HG03439 (cell line): ENCODE results near the gene BEST3.
"Not testable (repeated sequence)": the region's sequence is repeated elsewhere in the genome, so short reads cannot be mapped to it uniquely, and the experiment has no call there.

Experiments used
- ATAC-seq: cut with Tn5 transposase; IDR thresholded peaks from one replicate; pipeline ENCODE4 v1.9.1; 2021; ENCODE audit warnings: mild to moderate bottlenecking, moderate library complexity; ENCODE audit not compliant: unreplicated experiment

BEST3 gene

DNA sequence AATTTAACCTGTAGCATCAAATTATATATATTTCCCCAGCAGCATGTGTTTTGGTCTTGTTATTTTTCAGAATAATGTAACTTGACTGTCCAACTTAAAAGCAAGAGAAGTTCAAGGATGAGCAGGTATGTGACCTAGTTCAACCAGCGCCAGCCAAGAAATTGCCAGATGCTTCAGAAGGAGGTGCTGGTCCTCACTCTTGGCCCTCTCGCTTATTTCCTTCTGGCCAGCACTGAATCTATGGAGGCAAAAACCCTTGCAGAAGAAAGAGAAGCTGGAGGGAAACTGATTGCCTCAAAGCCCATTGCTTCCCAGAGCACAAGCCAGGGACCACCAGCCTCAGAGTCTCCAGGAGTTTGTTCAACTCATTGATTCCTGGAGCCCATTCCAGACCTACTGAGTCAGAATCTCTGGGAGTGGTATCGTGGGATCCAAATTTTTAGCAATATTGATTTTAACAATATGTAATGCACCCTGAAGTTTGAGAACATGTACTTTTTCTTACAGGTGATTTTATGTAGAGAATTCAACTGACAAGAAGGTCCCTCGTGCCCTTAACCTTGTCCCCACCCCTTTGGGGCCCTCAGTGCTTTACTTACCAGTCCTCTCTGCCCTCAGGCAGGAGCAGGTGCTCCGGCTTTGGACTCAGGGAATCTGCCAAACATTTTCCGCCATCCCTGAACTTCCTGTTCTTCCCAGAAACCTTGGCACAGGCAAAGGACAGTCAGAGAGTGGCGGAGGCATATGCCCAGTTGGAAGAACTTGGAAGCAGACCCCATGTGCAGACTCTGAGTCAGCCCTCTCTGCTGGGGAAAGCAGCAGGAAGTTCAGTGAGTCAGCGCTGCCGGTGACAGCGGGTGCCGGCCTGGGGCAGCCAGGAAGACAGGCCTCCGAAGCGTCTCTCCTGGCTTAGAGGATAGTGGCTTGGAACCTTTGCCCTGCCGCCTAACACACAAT lies 10.4 kb downstream of the BEST3 start:
- no peak for ATAC-seq

DNA sequence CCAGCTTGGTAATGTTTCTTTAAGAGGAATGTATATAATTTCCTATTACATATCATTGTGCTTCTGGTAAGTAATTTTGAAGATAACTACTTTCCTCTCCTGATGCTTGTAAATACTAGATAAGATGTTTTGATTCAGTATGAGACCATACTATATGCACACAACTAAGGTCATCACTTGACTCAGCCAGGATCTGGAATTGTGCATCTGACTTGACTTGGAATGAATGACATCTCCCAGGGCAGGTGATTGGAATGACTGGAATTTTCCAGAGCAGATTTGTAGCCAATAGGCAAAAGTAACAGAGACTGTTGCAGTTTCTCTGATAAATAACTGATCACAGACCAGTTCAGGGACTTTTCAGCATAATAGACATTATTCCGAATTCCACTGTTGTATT lies 11.1 kb downstream of the BEST3 start:
- no peak for ATAC-seq

- no peak for ATAC-seq
These were observed 11.7 kb downstream of the BEST3 start for GRCh38 chr12:69687390-69687789.

GRCh38 chr12:69686731-69687130 lies 12.4 kb downstream of the BEST3 start:
- no peak for ATAC-seq

DNA sequence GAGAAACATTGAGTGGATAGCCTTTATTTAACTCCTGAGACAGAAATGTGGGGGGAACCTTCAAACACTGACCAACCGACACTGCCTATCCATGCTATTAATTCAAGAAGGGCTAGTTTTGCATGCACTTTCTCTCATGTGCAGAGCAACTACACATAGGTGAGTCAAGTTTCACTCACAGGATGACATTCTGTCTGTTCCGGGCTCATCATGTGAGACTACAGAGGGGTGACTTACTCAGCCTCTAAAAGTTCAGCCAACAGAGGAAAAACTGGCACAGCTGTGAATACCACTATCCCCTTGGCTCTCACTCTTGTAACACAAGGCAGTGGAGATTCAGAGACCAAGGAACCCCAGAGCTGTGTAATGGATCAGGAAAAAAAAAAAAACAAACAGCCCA lies 13.3 kb downstream of the BEST3 start:
- no peak for ATAC-seq

DNA sequence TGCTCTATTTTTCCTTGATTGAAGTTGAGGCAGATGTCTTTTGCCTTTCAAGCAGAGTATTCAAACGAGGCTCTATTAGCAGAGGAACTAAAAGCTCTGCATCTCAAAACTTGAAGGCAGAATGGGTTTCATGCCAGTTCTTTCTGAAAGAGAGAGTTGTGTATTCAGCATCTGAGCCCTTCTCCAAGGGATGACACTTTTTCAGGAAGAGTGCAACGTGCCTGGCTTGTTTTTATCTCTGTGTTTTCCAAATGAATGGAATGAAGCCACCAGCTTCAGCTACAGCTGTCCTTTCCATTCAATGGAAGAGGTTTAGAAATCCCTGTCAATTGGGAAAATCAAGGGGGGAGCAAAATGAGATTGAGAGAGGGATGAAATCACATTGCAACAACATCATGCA lies 14.6 kb downstream of the BEST3 start:
- ATAC-seq, result no peak

DNA sequence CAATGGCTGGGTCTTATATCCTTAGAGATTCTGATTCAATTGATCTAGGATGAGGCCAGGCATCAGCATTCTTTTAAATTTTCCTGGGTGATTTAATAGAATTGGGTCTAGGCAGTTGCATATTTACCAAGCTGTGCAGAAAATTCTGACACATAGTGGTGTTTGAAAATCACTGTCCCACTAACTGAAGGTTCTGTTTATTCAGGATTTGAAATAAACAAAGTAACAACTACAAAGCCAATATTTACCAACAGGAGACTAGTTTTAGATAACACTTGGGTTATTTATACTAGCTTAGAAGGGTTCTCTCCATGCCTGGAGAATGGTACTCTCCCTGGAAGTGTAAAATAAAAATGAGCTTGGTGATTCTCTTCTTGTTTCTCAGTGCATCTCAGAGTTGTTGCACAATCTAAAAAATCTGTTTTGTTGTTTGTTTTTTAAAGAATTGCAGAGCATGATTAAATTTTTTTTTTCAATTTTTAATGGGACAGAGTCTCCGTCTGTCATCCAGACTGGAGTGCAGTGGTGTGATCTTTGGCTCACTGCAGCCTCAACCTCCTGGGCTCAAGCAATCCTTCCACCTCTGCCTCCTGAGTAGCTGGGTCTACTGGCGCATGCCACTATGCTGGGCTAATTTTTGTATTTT lies 16.9 kb downstream of the BEST3 start:
- ATAC-seq, result no peak

DNA sequence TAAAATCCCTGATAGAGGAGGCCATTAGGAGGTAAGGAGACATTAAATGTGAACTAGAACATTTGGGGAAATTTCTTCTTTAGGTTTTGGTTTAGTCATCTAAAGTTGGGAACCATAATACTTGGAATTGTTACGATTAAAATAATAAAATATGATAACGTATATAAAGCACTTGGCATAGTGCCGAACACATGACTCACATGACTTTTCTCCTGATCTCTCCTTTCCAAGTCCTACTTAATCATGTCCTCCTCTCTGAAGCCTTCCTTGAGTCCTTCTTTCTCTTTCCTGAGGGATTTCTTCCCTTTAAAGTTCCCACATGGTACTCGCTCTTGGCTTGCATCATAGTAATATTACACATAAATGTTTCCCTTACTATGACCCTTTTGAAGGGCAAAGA lies 20.0 kb downstream of the BEST3 start:
- no peak for ATAC-seq

DNA sequence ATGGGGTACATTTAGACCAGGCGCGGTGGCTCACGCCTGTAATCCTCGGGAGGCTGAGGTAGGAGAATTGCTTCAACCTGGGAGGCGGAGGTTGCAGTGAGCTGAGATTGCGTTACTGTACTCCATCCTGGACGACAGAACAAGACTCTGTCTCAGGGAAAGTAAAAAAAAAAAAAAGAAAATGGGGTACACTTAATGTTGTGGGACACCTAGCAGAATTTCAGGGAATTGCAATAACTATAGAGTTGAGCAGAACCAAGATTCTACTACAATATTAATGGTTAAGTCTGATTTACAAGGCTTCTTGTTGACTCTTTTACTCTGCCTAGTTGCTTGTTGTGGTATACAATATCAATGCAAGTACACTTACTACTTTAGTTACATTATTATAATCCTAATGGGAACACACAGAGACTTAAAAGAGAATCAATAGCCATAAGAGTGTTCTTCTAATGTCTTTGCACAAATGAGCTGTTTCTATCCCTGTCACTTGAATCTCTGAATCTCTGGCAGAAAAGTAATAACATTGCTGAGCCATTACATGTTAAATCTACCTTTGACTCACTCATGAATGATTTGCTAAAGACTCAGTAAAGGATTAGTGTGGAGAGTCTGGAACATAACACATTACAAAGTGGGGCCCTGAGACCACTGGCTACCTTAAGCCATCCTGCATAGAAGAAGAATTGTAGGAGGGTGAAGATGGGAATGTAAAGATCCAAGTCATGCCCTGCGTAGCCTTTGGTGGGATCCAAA lies 22.7 kb downstream of the BEST3 start:
- ATAC-seq, result no peak

GRCh38 chr12:69672195-69672594 lies 26.9 kb downstream of the BEST3 start:
- no peak for ATAC-seq

DNA sequence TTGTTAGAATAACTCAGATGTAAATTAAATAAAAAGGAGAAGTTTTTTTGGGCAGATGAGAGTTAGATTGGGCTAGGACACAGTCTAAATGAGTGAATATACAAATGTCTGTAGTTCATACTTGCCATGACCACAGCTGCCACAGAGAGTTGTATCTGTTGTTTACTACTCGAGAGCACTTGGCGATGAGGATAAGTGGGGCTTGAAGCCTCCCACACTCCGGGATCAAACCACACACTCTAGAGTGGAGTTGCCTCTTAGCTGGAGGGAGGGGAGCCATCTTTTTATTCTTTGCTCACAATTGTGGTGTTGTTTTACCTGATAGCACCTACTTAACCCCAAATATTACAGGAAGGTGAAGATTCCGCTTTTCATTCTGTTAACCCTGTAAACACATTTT lies 27.5 kb downstream of the BEST3 start:
- ATAC-seq, result no peak

DNA sequence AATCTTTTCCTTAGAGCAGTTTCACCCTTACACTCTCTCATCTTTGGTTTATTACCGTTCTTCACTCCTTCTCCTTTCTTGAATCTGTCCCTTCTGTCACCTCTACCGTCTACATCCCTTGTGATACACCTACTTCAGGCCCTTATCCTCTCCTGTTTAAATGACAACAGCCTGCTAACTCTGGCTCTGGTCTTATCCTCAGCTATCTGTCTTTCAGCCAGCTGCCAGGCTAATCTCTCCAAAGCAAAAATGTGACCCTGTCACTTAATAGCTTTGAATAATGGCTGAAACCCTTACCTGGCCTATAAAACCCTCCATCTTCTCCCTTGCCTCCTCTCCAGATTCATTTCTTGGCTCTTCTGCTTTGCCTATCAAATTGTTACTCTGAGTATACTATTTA lies 32.3 kb downstream of the BEST3 start:
- no peak for ATAC-seq

GRCh38 chr12:69664930-69665377 lies 34.1 kb downstream of the BEST3 start:
- ATAC-seq, result not testable (repeated sequence)

GRCh38 chr12:69663726-69664125 lies 35.4 kb downstream of the BEST3 start:
- no peak for ATAC-seq

- ATAC-seq, result no peak
These were observed 36.3 kb downstream of the BEST3 start for GRCh38 chr12:69662764-69663163.

GRCh38 chr12:69661386-69661785 lies 37.7 kb downstream of the BEST3 start:
- no peak for ATAC-seq

- ATAC-seq, result no peak
These were observed 38.8 kb downstream of the BEST3 start for GRCh38 chr12:69660164-69660863.

DNA sequence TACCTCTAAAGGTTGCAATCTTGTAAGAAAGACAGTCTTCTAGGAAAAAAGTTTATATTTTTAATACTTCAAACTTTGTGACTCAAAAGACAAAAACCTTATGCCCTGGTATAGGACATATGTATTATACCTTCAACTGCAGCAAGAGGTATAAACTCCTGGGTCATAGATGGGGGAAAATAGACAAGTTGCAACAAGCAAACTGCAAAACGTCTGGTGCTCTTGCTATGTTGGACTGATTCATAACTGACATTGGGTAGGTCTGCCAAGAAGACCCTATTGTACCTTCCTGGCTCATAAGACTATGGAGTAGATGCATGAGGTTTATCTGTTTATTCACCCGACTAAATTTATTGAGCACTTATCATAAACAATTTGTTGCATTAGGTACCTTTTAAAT lies 40.9 kb downstream of the BEST3 start:
- ATAC-seq, result no peak

DNA sequence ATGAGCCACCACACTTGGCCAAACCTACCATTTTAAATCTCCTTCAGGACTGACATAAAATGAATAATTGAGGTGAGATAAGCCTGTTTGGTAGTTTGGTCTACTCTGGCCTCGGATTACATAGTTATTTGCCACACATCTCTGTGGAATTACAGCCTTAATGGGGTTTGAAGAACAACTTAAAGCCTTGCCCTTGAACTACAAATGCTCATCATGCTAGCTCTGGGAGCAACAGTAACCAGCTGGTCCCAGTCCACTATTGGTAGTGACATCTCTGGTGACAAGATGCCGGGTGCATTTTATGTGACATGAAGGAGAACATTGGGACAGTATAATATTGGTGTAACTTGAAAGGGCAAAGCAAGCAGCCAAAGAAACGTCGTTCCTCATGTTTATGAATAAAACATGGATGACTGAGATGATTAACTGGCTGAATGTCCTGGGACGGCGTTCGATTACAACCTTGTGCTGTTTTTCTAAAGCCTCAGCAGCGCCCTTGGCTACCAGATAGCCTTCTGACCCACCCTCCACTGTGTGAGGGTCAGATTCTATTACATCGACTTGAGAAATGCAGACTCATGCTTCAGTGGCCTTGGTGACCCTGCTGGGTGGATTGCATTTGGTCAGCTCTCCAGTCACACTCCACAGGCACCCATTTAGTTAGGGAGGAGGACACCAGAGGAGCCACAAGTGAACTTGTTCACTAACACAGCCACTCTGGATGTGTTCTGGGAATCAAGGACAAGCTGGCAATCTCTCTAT lies 41.5 kb downstream of the BEST3 start:
- ATAC-seq, result no peak
